Measurements from ENCODE around the gene SLC19A1. TPM values are rescaled to one million over a fixed set of nuclear protein-coding genes. Genes with fewer than 3 reads are reported as not detected.

The SLC19A1 gene
- polyA plus RNA-seq, 3 donors = 25.0 to 53.0 (median 39.9) TPM

DNA sequence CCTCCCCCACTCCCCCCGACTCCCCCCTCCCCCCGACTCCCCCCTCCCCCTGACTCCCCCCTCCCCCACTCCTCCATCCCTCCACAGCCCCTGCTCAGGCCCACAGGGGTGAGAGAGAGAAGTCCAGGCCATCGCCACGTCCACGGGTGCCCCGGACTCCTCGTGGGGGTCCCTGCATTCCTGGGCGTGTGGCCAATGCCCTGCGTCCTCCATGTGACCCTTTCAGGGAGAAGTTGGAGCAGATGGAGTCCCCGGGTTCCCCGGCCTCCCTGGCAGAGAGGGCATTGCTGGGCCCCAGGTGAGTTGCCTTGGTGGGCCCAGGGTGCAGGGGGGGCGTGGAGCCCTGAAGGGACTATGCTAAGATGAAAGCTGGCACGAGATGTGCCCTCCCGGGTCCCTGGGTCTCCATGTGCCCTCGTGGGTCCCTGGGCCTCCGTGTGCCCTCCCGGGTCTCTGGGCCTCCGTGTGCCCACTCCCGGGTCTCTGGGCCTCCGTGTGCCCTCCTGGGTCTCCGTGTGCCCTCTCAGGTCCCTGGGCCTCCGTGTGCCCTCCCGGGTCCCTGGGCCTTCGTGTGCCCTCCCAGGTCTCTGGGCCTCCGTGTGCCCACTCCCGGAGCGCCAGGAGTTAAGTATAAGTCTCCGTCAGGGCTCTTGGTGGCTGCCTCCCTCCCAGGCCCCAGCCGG, 52.0 kb downstream of the SLC19A1 start:
- Mint-ChIP-seq H3K27me3 (ENCODE audit: low read depth in 3 of 3) (peaks cover 0 to 5% (median 3%) of the 10 kb centered on the region in 3 donors), H3K27ac (no peak overlapping the region), H3K9me3 (no peaks in the 10 kb centered on the region), H3K4me1 (peaks cover 3% of the 10 kb centered on the region), H3K36me3 (no peaks in the 10 kb centered on the region), H3K4me3 (no peak overlapping the region)
- Histone ChIP-seq H3K4me2 (replicated peaks; ENCODE audit: extremely low read depth, low read length, poor library complexity, severe bottlenecking) (no peak overlapping the region), H3K9me3 (replicated peaks in 1 of 2; ENCODE audit: control insufficient read depth in 1 of 2, insufficient read depth in 1 of 2, low read length in 2 of 2) (no peaks in the 10 kb centered on the region), H3K27ac (ENCODE audit: low read depth in 1 of 2, low read length in 2 of 2) (no peak overlapping the region), H3K9ac (ENCODE audit: insufficient read depth, low read length, poor library complexity, severe bottlenecking) (no peak overlapping the region), H3K4me3 (replicated peaks in 1 of 3; ENCODE audit: low read depth in 2 of 3, low read length in 3 of 3) (no peak overlapping the region), H2AFZ (ENCODE audit: insufficient read depth, low read depth, low read length, poor library complexity, severe bottlenecking) (no peak overlapping the region), H3K4me1 (ENCODE audit: control insufficient read depth in 1 of 2, insufficient read depth in 2 of 2, low read length in 2 of 2) (peaks cover 0 to 4% of the 10 kb centered on the region in 2 donors), H3K79me2 (ENCODE audit: insufficient read depth, low read length) (no peaks in the 10 kb centered on the region), H4K20me1 (ENCODE audit: insufficient read depth, low read length) (no peaks in the 10 kb centered on the region), H3K27me3 (ENCODE audit: control insufficient read depth in 2 of 2, insufficient read depth in 2 of 2, low read length in 2 of 2) (no peaks in the 10 kb centered on the region), H3K36me3 (replicated peaks in 1 of 2; ENCODE audit: control insufficient read depth in 1 of 2, insufficient read depth in 2 of 2, low read length in 2 of 2) (no peaks in the 10 kb centered on the region)
- no peak for DNase-seq
- intact Hi-C loops (cut with micrococcal nuclease) = no loop called here
- no peak for TF ChIP-seq CTCF (IDR thresholded peaks at IDR 0.05)
- 78% methylated on average over 22 of the region's 29 CpGs for WGBS (ENCODE audit: insufficient coverage)

DNA sequence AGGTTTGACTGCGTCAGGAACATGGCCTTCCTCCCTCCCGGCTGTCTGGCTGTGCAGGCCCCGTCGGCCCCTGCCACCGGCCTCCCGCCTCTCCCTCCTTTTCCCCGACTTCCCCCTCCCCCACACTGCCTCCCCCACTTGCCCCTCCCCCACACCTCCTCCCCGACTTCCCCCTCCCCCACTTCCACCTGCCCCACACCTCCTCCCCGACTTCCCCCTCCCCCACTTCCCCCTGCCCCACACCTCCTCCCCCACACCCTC, 52.6 kb downstream of the SLC19A1 start:
- Histone ChIP-seq H4K20me1 (ENCODE audit: insufficient read depth, low read length) (no peaks in the 10 kb centered on the region), H3K4me1 (ENCODE audit: control insufficient read depth in 1 of 2, insufficient read depth in 2 of 2, low read length in 2 of 2) (peaks cover 0 to 4% of the 10 kb centered on the region in 2 donors), H3K36me3 (replicated peaks in 1 of 2; ENCODE audit: control insufficient read depth in 1 of 2, insufficient read depth in 2 of 2, low read length in 2 of 2) (no peaks in the 10 kb centered on the region), H3K4me3 (replicated peaks in 1 of 3; ENCODE audit: low read depth in 2 of 3, low read length in 3 of 3) (no peak overlapping the region), H3K4me2 (replicated peaks; ENCODE audit: extremely low read depth, low read length, poor library complexity, severe bottlenecking) (no peak overlapping the region), H3K79me2 (ENCODE audit: insufficient read depth, low read length) (no peaks in the 10 kb centered on the region), H2AFZ (ENCODE audit: insufficient read depth, low read depth, low read length, poor library complexity, severe bottlenecking) (no peak overlapping the region), H3K27ac (ENCODE audit: low read depth in 1 of 2, low read length in 2 of 2) (no peak overlapping the region), H3K27me3 (ENCODE audit: control insufficient read depth in 2 of 2, insufficient read depth in 2 of 2, low read length in 2 of 2) (no peaks in the 10 kb centered on the region), H3K9me3 (replicated peaks in 1 of 2; ENCODE audit: control insufficient read depth in 1 of 2, insufficient read depth in 1 of 2, low read length in 2 of 2) (no peaks in the 10 kb centered on the region), H3K9ac (ENCODE audit: insufficient read depth, low read length, poor library complexity, severe bottlenecking) (no peak overlapping the region)
- Mint-ChIP-seq H3K27me3 (ENCODE audit: low read depth in 3 of 3) (peaks cover 0 to 5% (median 3%) of the 10 kb centered on the region in 3 donors), H3K9me3 (no peaks in the 10 kb centered on the region), H3K4me1 (peaks cover 3% of the 10 kb centered on the region), H3K27ac (no peak overlapping the region), H3K36me3 (no peaks in the 10 kb centered on the region), H3K4me3 (no peak overlapping the region)
- DNase-seq = no peak
- intact Hi-C loops (cut with micrococcal nuclease) = no loop called here
- WGBS (ENCODE audit: insufficient coverage) = 50% methylated on average over 1 of the region's 9 CpGs
- no peak for TF ChIP-seq CTCF (IDR thresholded peaks at IDR 0.05)
